ENCODE results near the gene ANKRD18A.
"Not testable (repeated sequence)": the region's sequence is repeated elsewhere in the genome, so short reads cannot be mapped to it uniquely, and the experiment has no call there.

The ANKRD18A gene

DNA sequence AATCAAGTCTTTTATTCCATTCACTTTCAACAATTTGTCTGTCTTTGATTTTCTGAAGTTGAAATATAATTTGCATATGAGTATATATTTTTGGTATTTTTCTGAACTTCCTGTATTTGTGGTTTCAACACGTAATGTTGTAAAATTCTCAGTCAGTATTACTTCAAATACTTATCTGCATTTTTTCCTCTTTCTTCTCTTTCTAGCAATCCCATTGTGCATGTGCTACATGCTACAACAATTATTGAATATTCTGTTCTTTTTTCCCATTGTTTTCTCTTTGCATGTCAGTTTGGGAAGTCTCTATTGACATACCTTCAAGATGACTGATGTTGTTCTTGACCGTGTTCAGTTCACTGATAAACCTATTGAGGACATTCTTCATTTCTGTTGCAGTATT lies 5.6 kb upstream of the ANKRD18A start:
- DNase-seq (ENCODE audit: low read depth) = no peak

DNA sequence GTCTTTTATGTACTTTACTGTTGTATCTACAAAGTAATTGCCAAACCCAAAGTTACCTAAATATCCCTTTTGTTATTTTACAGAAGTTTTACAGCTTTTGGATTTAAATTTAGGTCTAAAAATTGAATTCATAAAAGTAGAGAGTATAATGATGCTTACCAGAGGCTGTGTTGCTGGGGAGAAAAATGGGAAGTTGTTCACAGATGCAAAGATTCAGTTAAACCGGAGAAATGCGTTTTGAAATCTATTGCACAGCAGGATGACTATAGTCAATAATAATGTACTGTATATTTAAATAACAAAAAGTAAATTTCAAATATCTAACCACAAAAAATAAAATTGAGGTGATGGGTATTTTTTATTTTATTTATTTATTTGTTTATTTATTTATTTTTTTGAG lies 2.6 kb upstream of the ANKRD18A start:
- DNase-seq (ENCODE audit: low read depth) = no peak

DNA sequence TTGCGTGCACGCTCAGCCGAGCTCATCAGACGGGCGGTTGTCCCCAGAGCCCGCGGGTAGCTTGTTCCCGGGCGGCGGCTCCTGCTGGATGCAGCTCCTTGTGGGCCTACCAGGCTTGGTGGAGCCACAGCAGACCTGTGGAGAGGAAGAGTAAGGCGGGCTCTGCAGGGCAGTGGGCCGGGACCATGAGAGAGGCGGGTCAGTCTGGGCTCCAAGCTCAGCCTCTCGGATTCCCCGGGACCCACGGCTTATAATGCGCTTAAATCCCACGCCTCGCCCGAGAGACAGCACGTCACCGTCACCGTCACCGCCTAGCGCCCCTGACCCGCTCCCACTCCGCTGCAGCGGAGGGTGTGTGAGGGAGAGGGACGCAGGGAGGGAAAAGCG lies 1.9 kb upstream of the ANKRD18A start:
- DNase-seq (ENCODE audit: low read depth) = no peak

DNA sequence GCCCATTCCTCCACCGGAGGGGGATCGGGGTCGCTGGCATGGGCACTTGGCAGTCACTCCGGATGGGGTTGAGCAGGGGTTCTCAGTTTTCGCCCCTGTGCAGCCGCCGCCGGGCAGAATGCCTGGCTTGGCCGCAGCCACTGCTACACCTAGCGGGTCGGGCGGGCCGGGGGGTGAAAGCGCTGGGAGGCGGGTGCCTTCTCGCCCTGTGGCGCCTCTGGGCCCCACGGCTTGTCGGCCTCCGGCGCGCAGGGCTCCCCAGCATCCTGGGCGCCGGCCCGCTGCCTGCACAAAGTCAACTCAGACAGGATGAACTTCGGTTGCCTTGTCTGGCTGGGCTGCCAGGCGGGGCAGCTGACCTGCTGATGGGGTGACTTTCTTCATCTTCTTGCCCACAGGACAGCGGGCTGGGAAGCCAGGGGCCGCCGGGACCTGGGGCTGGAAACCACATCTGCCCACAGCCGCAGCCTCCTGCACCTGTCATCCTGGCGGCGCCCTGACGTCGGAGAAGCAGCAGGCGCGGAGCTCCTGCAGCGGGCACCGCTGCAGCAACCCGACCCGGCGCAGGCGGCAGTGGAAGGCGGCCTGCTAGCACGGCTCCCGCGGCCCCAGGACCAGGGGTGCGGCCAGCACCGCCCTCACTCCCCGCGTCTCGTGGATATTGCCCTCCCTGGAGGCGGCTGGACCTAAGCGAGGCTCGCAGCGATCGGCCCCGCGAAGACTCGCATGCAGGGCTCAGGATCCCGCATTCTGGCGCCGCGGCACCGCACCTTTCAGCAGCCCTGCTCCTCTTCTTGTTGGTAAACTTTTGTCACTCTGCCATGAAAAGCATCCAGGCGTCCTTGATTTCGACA lies 1.3 kb upstream of the ANKRD18A start:
- no peak for DNase-seq (ENCODE audit: low read depth)

DNA sequence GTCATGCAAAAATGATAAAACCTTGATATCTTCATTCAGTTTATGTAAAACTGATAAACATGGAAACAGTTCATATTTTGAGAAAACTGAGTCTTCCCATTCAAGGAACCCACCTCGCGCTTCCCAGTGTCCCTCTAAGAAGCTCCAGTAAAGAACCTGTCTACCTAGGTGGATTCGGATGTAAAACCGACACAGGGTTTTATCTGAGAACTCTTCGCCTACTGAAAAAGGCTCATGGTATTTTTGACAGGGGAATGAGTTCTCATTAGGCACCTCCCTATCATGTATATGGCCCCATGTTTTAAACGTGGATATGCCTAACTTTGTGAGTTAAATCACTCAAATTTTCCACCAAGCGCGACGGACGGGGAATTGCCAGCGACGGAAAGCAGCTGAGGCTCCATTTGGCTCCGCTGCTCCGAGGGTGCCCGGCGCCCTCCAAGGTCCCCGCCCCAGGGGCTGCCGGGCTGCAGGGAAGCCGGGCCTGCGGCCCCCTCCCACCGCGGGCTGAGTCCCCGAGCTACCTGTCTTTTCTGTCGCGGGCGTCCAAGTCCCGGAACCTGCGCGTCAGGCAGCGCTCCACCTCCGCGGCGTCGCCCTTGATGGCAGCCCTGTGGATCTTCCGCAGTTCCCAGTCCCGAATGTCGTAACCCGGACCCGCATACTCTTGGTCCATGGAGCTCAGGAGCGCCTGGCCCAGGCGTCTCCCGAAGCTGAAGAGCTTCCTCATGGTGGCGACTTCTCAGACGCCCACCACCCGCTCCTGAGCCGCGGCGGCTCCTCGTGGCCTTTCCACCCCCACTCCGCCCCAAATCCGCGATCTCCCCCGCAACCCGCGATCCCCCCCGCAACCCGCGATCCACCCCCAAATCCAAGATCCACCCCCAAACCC lies 594 bp downstream of the ANKRD18A start:
- DNase-seq (ENCODE audit: low read depth) = no peak

DNA sequence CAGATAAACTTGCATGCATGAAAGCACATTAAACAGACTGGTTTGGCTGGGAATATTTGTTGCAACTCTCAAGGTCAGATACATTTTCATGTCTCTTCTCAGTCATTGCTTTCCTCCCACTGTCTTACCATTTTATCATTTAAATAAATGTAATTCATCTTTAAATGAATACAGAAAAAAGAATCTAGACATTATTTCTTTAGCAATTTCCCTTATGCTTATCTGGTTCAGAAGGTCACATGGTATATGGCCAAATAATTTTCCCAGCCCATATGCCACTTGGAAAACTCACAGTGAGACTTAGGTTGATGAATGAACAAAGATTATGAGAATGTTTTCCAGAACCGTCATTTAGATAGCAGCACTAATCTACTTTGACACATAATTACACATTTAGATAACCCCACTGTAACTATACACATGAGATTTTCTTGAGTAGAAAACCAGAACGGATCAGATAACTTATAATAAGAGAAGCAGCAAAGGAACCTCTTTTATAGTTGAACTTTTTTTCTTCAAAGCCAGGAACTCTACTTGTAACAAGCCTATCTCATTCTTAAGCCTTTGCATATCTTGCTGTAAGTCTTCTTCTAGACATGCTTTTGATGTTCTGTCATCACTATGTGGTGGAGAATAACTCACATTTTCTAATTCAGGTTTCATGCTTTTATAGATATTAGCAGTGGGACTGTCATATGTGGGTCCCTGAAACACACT lies 22.2 kb downstream of the ANKRD18A start:
- not testable (repeated sequence) for DNase-seq (ENCODE audit: low read depth)

DNA sequence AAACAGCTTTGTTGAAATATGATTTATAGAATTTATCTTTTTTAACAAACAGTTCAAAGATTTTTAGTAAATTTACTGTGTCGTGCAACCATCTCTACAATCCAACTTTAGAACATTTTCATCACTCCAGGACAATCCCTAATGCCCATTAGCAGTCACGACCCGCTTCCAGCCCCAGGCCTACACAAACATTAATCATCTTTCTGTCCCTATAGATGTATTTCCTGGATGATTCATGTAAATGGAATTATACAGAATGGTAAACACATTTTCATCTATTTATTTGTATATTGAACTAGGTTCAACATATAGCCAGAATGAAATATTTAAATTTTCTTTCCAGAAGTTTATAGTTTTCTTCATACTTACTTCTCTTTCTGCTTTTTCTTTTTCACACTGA lies 25.3 kb downstream of the ANKRD18A start:
- not testable (repeated sequence) for DNase-seq (ENCODE audit: low read depth)

DNA sequence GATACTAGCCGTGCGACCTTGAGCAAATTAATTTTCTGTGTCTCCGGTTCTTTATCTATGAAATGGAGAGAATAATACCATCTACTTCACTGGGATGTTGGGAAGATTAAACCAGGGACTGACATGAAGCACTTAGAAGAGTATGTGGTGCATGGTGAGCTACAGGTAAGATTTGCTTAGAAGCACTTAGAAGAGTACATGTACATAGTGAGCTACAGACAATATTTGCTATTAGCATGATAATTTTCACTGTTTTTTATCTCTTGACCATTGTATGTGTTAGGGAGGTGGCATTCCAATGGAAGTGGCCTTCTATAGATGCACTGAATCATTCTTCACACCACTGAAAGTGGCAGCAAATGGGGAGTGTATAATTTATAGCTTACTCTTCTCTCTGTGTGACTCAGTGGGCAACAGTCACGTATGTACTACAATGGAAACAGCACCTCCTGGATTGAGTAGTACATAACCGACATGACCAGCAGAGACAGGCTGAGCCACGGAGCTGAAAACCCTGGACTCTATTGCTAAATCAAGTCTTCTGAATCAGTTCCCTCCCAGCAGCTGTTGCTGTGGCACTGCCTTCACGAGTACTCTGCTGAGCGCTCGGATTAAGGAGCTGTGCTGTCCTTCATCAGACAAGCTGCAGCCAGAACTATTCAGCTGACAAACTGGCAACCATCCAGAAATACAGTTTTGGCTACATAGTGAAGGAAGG lies 28.9 kb downstream of the ANKRD18A start:
- DNase-seq (ENCODE audit: low read depth) = not testable (repeated sequence)

DNA sequence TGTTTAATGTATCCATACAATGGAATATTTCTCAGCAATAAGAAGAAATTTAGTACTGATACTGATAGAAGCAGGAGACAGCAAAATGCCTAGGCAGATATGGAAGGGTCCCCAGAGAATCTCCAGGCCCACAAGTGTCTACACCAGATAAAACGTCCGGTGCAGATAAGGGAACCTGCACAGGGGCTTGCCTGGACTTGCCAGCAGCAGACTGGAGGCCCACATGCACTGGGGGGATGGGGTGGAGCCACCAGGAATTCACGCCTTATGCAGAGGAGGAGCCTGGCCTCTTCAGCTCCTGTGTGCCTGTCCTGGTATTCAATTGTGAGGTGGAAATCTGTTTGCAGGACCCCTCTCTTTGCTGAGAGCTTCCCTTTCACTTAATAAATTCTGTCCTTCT lies 36.6 kb downstream of the ANKRD18A start:
- DNase-seq (ENCODE audit: low read depth) = not testable (repeated sequence)

DNA sequence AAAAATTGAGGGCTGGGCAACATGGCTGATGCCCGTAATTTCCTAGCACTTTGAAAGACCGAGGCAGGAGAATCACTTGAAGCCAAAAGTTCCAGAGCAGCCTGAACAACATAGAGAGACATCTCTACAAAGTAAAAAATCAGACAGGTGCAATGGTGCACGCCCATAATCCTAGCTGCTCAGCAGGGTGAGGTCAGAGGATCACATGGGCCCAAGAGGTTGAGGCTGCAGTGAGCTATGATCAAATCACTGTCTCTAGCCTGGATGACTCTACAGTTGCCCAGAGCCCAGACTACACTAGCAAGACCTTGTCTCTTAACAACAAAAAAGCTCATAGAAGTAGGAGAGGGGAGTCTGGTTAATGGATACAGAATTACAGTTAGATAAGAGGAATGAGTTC lies 40.3 kb downstream of the ANKRD18A start:
- not testable (repeated sequence) for DNase-seq (ENCODE audit: low read depth)

DNA sequence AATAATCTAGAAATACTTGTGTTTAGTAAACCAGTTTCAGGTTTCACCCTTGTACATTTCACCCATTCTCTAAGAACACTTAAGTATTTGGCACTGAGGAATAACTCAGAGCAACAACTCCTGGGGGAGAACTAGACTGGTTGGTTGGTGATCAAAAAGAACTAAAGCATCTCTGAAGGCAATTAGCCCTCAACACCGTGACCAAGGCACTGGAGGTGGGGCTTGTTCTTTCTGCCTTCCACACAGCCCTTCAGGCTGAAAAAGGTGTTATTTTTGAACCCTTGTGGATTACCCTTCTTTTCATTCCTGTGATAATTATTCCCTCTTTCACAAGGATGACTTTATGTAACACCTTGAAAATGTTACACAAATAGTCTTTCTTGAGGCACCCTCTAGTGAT lies 44.2 kb downstream of the ANKRD18A start:
- not testable (repeated sequence) for DNase-seq (ENCODE audit: low read depth)

DNA sequence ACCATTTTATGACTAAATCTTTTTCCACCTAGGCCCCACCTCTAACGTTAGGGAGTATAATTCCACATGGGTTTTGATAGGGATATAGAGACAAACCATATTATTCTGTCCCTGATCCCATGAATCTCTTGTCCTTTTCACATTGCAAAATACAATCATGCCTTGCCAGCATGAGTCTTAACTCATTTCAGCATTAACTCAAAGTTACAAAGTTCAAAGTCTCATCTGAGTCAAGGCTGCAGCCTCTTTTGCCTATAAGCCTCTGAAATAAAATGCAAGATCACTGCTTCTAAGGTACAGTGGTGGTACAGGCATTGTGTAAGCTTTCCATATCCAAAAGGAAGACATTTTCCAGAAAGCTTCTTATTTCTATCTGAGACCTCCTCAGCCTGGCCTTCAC lies 54.3 kb downstream of the ANKRD18A start:
- DNase-seq (ENCODE audit: low read depth) = not testable (repeated sequence)

DNA sequence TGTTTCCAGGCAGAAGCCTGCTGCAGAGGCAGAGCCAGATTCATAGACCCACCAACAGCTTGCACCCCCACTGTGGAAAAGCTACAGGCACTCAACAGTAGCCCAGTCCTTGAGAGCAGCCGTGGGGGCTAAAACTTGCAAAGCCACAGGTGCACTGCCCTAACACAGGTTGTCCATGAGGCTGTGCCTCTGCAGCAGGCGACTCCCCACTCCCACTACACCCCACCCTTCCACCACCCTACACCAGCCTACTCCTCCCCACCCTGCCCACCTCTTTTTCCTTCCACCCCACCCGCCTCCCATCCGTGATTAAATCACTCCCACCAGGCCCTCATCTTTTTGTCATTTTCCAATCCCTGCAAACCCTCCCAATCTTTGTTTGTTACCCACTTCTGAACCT lies 55.2 kb downstream of the ANKRD18A start:
- DNase-seq (ENCODE audit: low read depth) = not testable (repeated sequence)

DNA sequence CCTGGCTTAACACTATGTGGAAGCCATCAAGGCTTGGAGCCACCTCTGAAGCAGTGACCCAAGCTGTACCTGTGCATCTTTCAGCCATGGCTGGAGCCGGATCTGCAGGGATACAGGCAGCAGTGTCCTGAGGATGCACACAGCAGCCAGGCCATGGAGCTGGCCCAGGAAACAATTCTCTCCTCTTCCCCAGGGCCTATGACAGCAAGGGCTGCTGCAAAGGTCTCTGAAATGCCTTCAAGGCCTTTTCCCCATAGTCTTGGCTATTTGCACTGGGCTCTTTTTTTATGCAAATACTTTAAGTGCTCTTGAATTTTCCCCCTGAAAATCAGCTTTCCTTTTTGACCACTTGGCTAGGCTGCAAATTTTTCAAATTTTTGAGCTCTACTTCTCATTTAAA lies 56.5 kb downstream of the ANKRD18A start:
- DNase-seq (ENCODE audit: low read depth) = not testable (repeated sequence)

DNA sequence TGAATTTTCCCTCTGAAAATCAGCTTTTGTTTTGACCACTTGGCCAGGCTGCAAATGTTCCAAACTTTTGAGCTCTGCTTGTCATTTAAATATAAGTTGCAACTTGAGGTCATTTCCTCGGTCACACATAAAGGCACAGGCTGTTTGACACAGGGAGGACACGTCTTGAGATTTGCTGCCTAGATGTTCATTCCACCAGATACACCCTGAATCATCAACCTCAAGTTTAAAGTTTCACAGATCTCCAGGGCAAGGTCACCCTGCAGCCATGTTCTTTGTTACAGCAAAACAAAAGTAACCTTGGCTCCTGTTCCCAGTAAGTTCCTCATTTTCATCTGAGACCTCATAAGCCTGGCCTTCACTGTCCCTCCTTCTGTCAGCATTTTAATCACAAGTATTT lies 59.3 kb downstream of the ANKRD18A start:
- not testable (repeated sequence) for DNase-seq (ENCODE audit: low read depth)

DNA sequence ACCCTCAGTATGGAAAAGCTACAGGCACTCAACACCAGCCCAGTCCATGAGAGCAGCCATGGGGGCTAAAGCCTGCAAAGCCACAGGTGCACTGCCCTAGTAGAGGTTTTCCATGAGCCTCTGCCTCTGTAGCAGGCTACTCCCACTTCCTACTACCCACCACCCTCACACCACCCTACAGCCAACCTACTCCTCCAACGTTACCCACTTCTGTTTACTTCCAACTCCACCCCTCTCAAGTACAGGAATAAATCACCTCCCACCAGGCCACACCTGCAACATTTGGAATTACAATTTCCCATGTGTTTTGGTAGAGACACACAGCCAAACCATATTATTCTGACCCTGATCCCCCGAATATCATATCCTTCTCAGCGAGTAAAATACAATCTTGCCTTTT lies 61.2 kb downstream of the ANKRD18A start:
- not testable (repeated sequence) for DNase-seq (ENCODE audit: low read depth)

DNA sequence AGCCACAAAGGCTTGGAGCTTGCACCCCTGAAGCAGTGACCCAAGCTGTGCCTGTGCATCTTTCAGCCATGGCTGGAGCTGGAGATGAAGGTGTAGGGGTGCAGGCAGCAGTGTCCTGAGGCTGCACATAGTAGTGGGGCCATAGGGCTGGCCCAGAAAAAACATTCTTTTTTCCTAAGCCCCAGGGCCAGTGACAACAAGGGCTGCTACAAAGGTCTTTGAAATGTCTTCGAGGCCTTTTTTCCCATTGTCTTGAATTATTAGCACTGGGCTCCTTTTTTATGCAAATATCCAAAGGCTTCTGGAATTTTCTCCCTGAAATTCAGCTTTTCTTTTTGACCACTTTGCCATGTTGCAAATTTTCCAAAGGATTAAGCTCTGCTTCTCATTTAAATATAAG lies 62.6 kb downstream of the ANKRD18A start:
- DNase-seq (ENCODE audit: low read depth) = not testable (repeated sequence)

DNA sequence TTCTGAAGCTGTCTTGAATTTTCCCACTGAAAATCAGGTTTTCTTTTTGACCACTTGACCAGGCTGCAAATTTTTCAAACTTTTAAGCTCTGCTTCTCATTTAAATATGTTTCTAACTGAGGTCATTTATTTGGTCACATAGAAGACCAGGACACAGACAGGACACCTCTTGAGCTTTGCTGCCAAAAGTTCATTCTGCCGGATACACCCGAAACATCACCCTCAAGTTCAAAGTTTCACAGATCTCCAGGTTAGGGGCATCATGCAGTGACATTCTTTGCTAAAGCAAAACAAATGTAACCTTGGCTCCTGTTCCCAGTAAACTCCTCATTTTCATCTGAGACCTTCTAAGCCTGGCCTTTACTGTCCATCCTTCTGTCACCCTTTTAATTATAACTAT lies 65.4 kb downstream of the ANKRD18A start:
- DNase-seq (ENCODE audit: low read depth) = not testable (repeated sequence)

DNA sequence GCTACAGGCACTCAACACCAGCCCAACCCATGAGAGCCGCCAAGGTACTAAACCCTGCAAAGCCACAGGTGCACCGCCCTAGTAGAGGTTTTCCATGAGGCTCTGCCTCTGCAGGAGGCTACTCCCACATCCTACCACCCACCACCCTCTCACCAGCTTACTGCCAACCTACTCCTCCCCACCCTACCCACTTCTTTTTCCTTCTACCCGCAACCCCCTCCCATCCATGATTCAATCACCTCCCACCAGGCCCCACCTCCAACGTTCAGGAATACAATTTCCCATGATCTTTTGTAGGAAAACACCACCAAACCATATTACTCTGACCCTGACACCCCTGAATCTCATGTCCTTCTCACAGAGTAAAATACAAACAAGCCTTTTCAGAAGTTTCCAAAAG lies 67.4 kb downstream of the ANKRD18A start:
- DNase-seq (ENCODE audit: low read depth) = not testable (repeated sequence)

DNA sequence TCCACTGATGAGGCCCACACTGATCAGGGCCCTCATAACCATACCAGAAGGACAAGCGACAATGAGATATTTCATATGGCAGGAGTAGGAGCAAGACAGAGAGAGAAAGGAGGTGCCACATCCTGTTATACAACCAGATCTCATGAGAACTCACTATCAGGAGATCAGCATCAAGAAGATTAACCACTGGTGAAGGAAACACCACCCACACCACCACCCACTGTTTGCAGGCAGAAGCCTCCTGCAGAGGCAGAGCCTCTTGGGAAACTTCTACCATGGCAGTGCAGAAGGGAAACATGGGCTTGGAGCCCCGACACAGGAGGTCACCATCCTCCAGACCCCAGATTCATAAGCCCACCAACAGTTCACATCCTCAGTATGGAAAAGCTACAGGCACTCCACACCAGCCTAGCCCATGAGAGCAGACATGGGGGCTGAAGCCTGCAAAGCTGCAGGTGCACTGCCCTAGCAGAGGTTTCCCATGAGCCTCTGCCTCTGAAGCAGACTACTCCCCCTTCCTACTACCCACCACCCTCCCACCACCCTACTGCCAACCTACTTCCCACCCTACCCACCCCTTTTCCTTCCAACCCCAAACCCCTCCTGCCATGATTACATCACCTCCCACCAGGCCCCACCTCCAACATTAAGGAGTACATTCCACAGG lies 73.8 kb downstream of the ANKRD18A start:
- DNase-seq (ENCODE audit: low read depth) = not testable (repeated sequence)

DNA sequence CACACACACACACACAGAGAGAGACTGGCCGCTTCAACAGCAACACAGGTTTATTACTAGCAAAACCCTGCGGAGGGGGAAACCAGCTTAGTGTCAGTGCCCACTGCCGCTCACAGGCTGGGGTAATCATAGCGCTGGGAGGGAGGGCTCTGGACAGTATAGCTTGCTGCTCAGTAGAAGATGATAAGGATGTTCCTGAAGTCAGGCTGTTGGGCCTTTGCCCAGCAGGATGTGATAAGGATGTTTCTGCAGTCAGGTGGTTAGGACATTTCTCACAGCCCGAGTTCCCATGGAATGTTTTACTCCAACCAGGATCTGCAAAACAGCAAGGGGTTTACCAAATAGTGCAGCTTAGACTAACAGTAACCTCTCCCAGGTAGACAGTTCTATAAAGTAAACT lies 79.9 kb downstream of the ANKRD18A start:
- DNase-seq (ENCODE audit: low read depth) = not testable (repeated sequence)

All from GM04503 (cell line).